Amygdala (tissue), 56 donors: Measurements from ENCODE around the gene MEG3.

ENCODE experiments used
- DNase-seq, 56 donors: peaks; one replicate each; lab custom pipeline; 2025; lab: John Stamatoyannopoulos, UW

Gene MEG3

GRCh38 chr14:100891501-100892445, 65.9 kb downstream of the MEG3 start:
- DNase-seq: no peak

- DNase-seq: no peak
Measured at GRCh38 chr14:100892496-100893227, 66.7 kb downstream of the MEG3 start.

GRCh38 chr14:100893228-100893601, 67.3 kb downstream of the MEG3 start:
- DNase-seq: no peak

- no peak for DNase-seq
Measured at GRCh38 chr14:100893760-100894159, 67.8 kb downstream of the MEG3 start.

- no peak for DNase-seq
Measured at GRCh38 chr14:100894416-100894815, 68.5 kb downstream of the MEG3 start.

GRCh38 chr14:100895411-100895810, 69.5 kb downstream of the MEG3 start:
- no peak for DNase-seq

GRCh38 chr14:100896369-100897060, 70.6 kb downstream of the MEG3 start:
- no peak for DNase-seq

GRCh38 chr14:100898465-100898864, 72.5 kb downstream of the MEG3 start:
- DNase-seq: no peak

- DNase-seq: no peak
Measured at GRCh38 chr14:100898935-100899883, 73.3 kb downstream of the MEG3 start.

- DNase-seq: no peak
Measured at GRCh38 chr14:100899884-100900771, 74.2 kb downstream of the MEG3 start.

- peak in 5 of 56 donors; percentile 19 to 40 (median 31) for DNase-seq
Measured at GRCh38 chr14:100900837-100901390, 75.0 kb downstream of the MEG3 start.

GRCh38 chr14:100901391-100902183, 75.7 kb downstream of the MEG3 start:
- DNase-seq: no peak

- no peak for DNase-seq
Measured at GRCh38 chr14:100902295-100903133, 76.6 kb downstream of the MEG3 start.

- no peak for DNase-seq
Measured at GRCh38 chr14:100903134-100903468, 77.2 kb downstream of the MEG3 start.

- DNase-seq: no peak
Measured at GRCh38 chr14:100903672-100904185, 77.8 kb downstream of the MEG3 start, which contains the start of gene RTL1. Gene RTL1 (minus strand): TSS chr14:100903722. CDS start chr14:100884788, 18,934 bp downstream.

- no peak for DNase-seq
Measured at GRCh38 chr14:100904307-100905087, 78.6 kb downstream of the MEG3 start.
